ENCODE data around the gene ATOX1.
A peak's percentile ranks its signal among the peaks of the same experiment; 100 is the strongest.

DNA sequence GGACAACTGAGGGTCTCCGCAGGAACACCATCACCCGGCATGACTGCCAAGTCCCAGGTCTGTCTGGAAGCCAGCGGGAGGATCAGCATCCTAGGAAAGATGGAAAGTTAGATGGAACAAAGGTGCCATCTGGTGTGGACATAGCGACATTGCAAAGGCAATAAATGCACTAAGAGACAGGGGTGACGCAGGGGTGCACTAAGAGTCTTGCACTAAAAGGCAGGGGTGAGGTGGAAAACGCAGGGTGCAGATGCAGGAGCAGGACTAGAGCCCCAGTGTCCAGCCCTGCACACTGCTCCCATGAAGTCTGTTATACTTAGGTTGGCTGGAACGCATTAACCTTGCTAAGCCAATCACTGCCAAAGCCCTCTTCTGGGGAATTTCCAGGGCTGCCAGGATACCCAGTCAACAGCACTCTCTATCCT is 15.5 kb downstream of the ATOX1 start:
- TF ChIP-seq, protein P1, sequence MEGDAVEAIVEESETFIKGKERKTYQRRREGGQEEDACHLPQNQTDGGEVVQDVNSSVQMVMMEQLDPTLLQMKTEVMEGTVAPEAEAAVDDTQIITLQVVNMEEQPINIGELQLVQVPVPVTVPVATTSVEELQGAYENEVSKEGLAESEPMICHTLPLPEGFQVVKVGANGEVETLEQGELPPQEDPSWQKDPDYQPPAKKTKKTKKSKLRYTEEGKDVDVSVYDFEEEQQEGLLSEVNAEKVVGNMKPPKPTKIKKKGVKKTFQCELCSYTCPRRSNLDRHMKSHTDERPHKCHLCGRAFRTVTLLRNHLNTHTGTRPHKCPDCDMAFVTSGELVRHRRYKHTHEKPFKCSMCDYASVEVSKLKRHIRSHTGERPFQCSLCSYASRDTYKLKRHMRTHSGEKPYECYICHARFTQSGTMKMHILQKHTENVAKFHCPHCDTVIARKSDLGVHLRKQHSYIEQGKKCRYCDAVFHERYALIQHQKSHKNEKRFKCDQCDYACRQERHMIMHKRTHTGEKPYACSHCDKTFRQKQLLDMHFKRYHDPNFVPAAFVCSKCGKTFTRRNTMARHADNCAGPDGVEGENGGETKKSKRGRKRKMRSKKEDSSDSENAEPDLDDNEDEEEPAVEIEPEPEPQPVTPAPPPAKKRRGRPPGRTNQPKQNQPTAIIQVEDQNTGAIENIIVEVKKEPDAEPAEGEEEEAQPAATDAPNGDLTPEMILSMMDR (conservative IDR thresholded peaks at IDR 0.05; ENCODE audit: low read depth in 2 of 2) = peak; percentile 80 to 93
- TF ChIP-seq EZH2 (IDR thresholded peaks at IDR 0.05; ENCODE audit: low read depth, unreplicated experiment) (no peak), EZH2phosphoT487 (IDR thresholded peaks at IDR 0.05; ENCODE audit: unreplicated experiment) (no peak), POLR2AphosphoS5 (IDR thresholded peaks at IDR 0.05; ENCODE audit: low read depth) (no peak)
- TF ChIP-seq, protein P2, sequence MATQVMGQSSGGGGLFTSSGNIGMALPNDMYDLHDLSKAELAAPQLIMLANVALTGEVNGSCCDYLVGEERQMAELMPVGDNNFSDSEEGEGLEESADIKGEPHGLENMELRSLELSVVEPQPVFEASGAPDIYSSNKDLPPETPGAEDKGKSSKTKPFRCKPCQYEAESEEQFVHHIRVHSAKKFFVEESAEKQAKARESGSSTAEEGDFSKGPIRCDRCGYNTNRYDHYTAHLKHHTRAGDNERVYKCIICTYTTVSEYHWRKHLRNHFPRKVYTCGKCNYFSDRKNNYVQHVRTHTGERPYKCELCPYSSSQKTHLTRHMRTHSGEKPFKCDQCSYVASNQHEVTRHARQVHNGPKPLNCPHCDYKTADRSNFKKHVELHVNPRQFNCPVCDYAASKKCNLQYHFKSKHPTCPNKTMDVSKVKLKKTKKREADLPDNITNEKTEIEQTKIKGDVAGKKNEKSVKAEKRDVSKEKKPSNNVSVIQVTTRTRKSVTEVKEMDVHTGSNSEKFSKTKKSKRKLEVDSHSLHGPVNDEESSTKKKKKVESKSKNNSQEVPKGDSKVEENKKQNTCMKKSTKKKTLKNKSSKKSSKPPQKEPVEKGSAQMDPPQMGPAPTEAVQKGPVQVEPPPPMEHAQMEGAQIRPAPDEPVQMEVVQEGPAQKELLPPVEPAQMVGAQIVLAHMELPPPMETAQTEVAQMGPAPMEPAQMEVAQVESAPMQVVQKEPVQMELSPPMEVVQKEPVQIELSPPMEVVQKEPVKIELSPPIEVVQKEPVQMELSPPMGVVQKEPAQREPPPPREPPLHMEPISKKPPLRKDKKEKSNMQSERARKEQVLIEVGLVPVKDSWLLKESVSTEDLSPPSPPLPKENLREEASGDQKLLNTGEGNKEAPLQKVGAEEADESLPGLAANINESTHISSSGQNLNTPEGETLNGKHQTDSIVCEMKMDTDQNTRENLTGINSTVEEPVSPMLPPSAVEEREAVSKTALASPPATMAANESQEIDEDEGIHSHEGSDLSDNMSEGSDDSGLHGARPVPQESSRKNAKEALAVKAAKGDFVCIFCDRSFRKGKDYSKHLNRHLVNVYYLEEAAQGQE (IDR thresholded peaks at IDR 0.05; ENCODE audit: unreplicated experiment) = no peak

Data from GM23338 (cell line).